ENCODE results near the gene ZNF121.
A peak's percentile ranks its signal among the peaks of the same experiment; 100 is the strongest.
"Not testable (repeated sequence)": the region's sequence is repeated elsewhere in the genome, so short reads cannot be mapped to it uniquely, and the experiment has no call there.

Gene ZNF121

DNA sequence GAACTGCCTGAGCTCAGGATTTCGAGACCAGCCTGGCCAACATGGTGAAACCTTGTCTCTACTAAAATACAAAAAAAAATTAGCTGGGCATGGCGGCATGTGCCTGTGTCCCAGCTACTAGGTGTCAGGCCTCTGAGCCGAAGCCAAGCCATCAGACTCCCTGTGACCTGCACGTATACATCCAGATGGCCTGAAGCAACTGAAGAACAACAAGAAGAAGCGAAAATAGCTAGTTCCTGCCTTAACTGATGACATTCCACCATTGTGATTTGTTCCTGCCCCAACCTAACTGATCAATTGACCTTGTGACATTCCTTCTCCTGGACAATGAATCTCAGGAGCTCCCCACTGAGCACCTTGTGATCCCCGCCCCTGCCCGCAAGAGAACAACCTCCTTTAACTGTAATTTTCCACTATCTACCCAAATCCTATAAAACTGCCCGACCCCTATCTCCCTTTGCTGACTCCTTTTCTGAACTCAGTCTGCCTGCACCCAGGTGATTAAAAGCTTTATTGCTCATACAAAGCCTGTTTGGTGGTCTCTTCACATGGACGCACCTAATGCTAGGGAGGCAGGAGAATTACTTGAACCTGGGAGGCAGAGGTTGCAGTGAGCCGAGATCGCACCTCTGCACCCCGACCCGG is 2.1 kb downstream of the ZNF121 start:
- peak overlapping the region; percentile 100 for H3K4me3 ChIP-seq (ENCODE audit: insufficient read depth, low read depth, low read length)
- H3K36me3 ChIP-seq (ENCODE audit: control insufficient read depth, insufficient read depth, low read length) = peaks cover 44% of the 10 kb centered on the region
- WGBS, 2 experiments = 49 to 56% methylated on average over 11 to 13 of the region's 13 CpGs
- H3K9me3 ChIP-seq (ENCODE audit: control insufficient read depth, low read length); H3K27ac ChIP-seq (ENCODE audit: insufficient read depth, low read depth, low read length, poor library complexity, severe bottlenecking); H3K4me1 ChIP-seq (ENCODE audit: control insufficient read depth, insufficient read depth, low read length); H3K27me3 ChIP-seq (ENCODE audit: control insufficient read depth, insufficient read depth, low read length, poor library complexity, severe bottlenecking): not testable (repeated sequence)

DNA sequence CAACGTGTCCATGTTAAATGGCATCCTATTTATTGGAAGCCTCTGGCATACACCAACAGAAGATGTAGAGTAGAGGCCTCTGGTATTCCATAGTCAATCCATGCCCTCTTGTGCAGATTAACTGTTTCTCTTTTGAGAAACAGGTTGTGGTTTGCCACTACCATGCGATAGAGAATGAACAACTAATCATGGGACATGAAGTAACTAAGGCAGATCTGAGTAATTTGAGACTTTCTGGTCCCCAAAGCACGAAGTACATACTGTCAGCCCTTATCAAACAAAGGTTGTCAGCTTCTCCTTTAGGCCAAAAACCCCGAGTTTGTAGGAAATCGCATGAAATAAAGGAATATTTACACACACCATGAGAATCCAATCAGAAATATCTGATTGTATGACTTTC is 3.6 kb downstream of the ZNF121 start:
- Histone ChIP-seq H3K27ac (ENCODE audit: insufficient read depth, low read depth, low read length, poor library complexity, severe bottlenecking) (no peak overlapping the region), H3K36me3 (ENCODE audit: control insufficient read depth, insufficient read depth, low read length) (peaks cover 49% of the 10 kb centered on the region), H3K27me3 (ENCODE audit: control insufficient read depth, insufficient read depth, low read length, poor library complexity, severe bottlenecking) (no peaks in the 10 kb centered on the region), H3K9me3 (ENCODE audit: control insufficient read depth, low read length) (peaks cover 10% of the 10 kb centered on the region), H3K4me1 (ENCODE audit: control insufficient read depth, insufficient read depth, low read length) (no peaks in the 10 kb centered on the region), H3K4me3 (ENCODE audit: insufficient read depth, low read depth, low read length) (no peak overlapping the region)
- WGBS, 2 experiments = 85 to 90% methylated on average over 5 of the region's 5 CpGs

DNA sequence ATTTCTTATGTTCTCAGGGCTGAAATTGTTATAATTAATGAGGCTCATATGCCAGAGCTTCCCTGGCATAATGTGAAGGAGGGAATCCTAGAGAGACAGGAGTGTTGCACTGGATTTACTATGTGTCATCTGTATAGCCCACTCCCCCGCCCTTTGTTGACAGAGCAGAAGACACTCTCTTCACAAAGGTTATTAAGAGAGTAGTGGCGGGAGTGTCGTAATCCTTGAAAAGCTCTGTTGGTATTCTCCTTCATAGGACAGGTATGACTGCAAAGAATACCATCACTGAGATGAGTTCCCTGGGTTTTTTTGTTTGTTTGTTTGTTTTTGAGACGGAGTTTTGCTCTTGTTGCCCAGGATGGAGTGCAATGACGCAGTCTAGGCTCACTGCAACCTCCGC is 14.0 kb downstream of the ZNF121 start:
- peaks cover 58% of the 10 kb centered on the region for H3K36me3 ChIP-seq (ENCODE audit: control insufficient read depth, insufficient read depth, low read length)
- no peaks in the 10 kb centered on the region for H3K27me3 ChIP-seq (ENCODE audit: control insufficient read depth, insufficient read depth, low read length, poor library complexity, severe bottlenecking)
- H3K4me1 ChIP-seq (ENCODE audit: control insufficient read depth, insufficient read depth, low read length) = no peaks in the 10 kb centered on the region
- H3K4me3 ChIP-seq (ENCODE audit: insufficient read depth, low read depth, low read length) = no peak overlapping the region
- H3K9me3 ChIP-seq (ENCODE audit: control insufficient read depth, low read length) = peaks cover 14% of the 10 kb centered on the region
- no peak overlapping the region for H3K27ac ChIP-seq (ENCODE audit: insufficient read depth, low read depth, low read length, poor library complexity, severe bottlenecking)
- WGBS, 2 experiments = 94 to 96% methylated on average over 6 of the region's 6 CpGs

DNA sequence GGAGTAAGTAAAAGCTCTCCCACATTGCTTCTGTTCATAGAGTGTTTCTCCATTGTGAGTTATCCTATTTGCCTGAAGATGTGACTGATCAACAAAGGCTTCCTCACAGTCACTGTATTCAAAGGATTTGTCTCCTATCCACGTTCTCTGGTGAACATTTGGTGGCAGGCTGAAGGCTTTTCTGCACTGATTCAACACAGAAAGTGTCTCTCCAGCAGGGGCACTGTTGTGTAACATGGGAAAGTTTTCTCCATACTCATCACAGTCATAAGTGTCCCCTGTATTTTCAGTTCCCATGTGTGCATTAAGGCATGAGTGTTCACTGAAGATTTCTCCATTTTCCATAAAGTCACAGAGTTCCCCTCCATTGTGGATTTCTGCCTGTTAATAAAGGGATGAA is 17.6 kb downstream of the ZNF121 start:
- H3K9me3 ChIP-seq (ENCODE audit: control insufficient read depth, low read length) = peaks cover 17% of the 10 kb centered on the region
- H3K27me3 ChIP-seq (ENCODE audit: control insufficient read depth, insufficient read depth, low read length, poor library complexity, severe bottlenecking) = no peaks in the 10 kb centered on the region
- no peak overlapping the region for H3K27ac ChIP-seq (ENCODE audit: insufficient read depth, low read depth, low read length, poor library complexity, severe bottlenecking)
- H3K4me3 ChIP-seq (ENCODE audit: insufficient read depth, low read depth, low read length) = no peak overlapping the region
- WGBS, 2 experiments = 97 to 100% methylated on average over 1 of the region's 1 CpG
- no peaks in the 10 kb centered on the region for H3K4me1 ChIP-seq (ENCODE audit: control insufficient read depth, insufficient read depth, low read length)
- H3K36me3 ChIP-seq (ENCODE audit: control insufficient read depth, insufficient read depth, low read length) = peaks cover 89% of the 10 kb centered on the region

DNA sequence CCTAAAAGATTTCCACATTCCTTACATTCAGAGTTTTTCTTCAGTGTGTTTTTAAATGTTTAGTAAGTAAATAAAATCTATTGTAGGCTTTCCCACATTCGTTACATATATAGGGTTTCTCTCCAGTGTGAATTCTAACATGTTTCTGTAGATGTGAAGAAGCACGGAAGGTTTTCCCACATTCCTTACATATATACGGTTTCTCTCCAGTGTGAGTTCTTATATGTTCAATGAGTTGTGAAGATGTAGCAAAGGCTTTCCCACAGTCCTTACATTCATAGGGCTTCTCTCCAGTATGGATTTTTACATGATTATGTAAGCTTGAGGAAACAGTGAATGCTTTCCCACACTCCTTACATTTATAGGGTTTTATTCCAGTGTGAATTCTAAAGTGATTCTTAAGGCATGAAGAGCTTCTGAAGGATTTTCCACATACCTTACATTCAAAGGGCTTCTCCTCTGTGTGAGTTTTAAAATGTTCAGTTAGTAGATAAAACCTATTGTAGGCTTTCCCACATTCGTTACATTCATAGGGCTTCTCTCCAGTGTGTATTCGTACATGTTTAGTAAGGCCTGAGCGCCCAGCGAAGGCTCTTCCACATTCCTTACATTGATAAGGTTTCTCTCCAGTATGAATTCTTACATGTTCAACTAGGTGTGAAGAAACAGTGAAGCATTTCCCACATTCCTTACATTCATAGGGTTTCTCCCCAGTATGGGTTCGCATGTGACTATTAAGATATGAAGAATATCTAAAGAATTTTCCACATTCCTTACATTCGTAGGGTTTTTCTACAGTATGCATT is 18.2 kb downstream of the ZNF121 start:
- H3K27ac ChIP-seq (ENCODE audit: insufficient read depth, low read depth, low read length, poor library complexity, severe bottlenecking) = no peak overlapping the region
- H3K4me3 ChIP-seq (ENCODE audit: insufficient read depth, low read depth, low read length) = no peak overlapping the region
- H3K9me3 ChIP-seq (ENCODE audit: control insufficient read depth, low read length) = peaks cover 17% of the 10 kb centered on the region
- no peaks in the 10 kb centered on the region for H3K4me1 ChIP-seq (ENCODE audit: control insufficient read depth, insufficient read depth, low read length)
- H3K36me3 ChIP-seq (ENCODE audit: control insufficient read depth, insufficient read depth, low read length) = peaks cover 93% of the 10 kb centered on the region
- WGBS, 2 experiments = 89 to 96% methylated on average over 5 to 9 of the region's 9 CpGs
- H3K27me3 ChIP-seq (ENCODE audit: control insufficient read depth, insufficient read depth, low read length, poor library complexity, severe bottlenecking) = no peaks in the 10 kb centered on the region

DNA sequence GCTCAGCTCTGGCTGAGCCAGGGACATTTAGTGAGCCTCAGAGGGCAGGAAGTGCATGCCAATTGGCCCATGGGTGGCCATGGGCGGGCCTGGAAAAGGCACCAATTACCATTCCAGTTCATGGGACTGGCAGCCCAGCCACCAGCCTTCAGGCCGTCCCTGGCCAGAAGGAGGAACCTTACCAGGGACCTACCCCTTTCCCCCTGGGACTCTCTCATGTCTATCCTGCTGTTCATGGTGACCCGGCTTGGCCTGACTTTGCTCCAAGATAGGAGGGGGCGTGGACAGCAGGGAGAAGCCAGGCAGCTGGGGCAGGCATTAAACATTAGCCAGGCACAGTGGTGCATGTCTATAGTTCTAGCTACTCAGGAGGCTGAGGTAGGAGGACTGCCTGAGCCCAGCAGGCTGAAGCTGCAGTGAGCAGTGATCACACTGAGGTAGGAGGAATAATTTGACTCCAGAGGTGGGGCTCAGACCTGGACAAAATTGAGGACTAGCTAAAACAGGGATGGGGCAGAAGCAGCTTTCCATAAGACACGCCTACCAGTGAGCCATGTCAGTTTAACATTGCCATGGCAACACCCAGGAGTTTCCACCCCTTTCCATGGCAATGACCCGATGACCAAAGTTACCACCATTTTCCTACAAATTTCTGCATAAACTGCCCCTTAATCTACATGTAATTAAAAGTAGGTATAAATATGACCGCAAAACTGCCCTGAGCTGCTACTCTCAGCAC is 31.6 kb downstream of the ZNF121 start:
- Histone ChIP-seq H3K36me3 (ENCODE audit: control insufficient read depth, insufficient read depth, low read length) (no peaks in the 10 kb centered on the region), H3K27ac (ENCODE audit: insufficient read depth, low read depth, low read length, poor library complexity, severe bottlenecking) (no peak overlapping the region), H3K27me3 (ENCODE audit: control insufficient read depth, insufficient read depth, low read length, poor library complexity, severe bottlenecking) (no peaks in the 10 kb centered on the region), H3K9me3 (ENCODE audit: control insufficient read depth, low read length) (no peaks in the 10 kb centered on the region), H3K4me3 (ENCODE audit: insufficient read depth, low read depth, low read length) (no peak overlapping the region), H3K4me1 (ENCODE audit: control insufficient read depth, insufficient read depth, low read length) (no peaks in the 10 kb centered on the region)
- WGBS, 2 experiments = 90 to 92% methylated on average over 7 of the region's 7 CpGs

DNA sequence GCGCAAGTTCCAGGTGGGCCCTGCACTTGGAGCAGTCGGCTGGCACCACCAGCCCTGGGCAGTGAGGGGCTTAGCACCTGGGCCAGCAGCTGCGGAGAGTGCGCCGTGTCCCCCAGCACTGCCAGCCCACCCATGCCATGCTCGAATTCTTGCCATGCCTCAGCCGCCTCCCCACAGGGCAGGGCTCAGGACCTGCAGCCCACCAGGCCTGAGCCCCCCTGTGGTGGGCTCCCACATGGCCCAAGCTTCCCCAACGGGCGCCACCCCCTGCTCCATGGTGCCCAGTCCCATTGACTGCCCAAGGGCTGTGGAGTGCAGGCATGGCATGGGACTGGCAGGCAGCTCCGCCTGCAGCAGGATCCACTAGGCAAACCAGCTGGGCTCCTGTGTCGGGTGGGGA is 36.4 kb downstream of the ZNF121 start:
- Histone ChIP-seq H3K27ac (ENCODE audit: insufficient read depth, low read depth, low read length, poor library complexity, severe bottlenecking) (no peak overlapping the region), H3K4me1 (ENCODE audit: control insufficient read depth, insufficient read depth, low read length) (no peaks in the 10 kb centered on the region), H3K36me3 (ENCODE audit: control insufficient read depth, insufficient read depth, low read length) (no peaks in the 10 kb centered on the region), H3K27me3 (ENCODE audit: control insufficient read depth, insufficient read depth, low read length, poor library complexity, severe bottlenecking) (no peaks in the 10 kb centered on the region), H3K9me3 (ENCODE audit: control insufficient read depth, low read length) (no peaks in the 10 kb centered on the region), H3K4me3 (ENCODE audit: insufficient read depth, low read depth, low read length) (no peak overlapping the region)
- WGBS, 2 experiments = 92 to 93% methylated on average over 11 of the region's 11 CpGs

DNA sequence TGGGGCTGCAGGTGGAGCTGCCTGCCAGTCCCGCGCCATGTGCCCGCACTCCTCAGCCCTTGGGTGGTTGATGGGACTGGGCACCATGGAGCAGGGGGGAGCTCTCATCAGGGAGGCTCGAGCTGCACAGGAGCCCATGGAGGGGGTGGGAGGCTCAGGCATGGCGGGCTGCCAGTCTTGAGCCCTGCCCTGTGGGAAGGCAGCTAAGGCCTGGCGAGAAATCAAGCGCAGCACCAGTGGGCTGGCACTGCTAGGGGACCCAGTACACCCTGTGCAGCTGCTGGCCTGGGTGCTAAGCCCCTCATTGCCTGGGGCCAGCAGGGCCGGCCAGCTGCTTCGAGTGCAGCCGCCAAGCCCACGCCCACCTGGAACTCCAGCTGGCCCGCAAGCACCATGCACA is 43.0 kb downstream of the ZNF121 start:
- H3K27me3 ChIP-seq (ENCODE audit: control insufficient read depth, insufficient read depth, low read length, poor library complexity, severe bottlenecking); H3K4me3 ChIP-seq (ENCODE audit: insufficient read depth, low read depth, low read length); H3K9me3 ChIP-seq (ENCODE audit: control insufficient read depth, low read length); H3K4me1 ChIP-seq (ENCODE audit: control insufficient read depth, insufficient read depth, low read length); H3K27ac ChIP-seq (ENCODE audit: insufficient read depth, low read depth, low read length, poor library complexity, severe bottlenecking); H3K36me3 ChIP-seq (ENCODE audit: control insufficient read depth, insufficient read depth, low read length): not testable (repeated sequence)
- 89 to 94% methylated on average over 12 of the region's 12 CpGs for WGBS, 2 experiments

DNA sequence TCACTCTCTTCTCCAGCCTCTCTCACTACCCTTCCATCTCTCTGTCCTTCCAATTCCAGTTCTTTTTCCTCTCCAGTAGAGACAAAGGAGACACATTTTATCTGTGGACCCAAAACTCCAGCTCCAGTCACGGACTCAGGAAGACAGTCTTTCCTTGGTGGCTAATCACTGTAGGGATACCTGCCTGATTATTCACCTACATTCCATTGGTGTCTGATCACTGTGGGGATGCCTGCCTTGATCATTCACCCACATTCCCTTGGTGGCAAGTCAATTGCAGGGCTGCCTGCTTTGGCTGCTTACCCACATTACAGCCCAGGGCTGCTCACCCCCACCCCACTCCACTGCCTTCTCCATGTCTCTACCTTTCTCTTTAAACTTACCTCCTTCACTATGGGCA is 44.4 kb downstream of the ZNF121 start:
- not testable (repeated sequence) for H3K4me1 ChIP-seq (ENCODE audit: control insufficient read depth, insufficient read depth, low read length); H3K9me3 ChIP-seq (ENCODE audit: control insufficient read depth, low read length); H3K27ac ChIP-seq (ENCODE audit: insufficient read depth, low read depth, low read length, poor library complexity, severe bottlenecking); H3K27me3 ChIP-seq (ENCODE audit: control insufficient read depth, insufficient read depth, low read length, poor library complexity, severe bottlenecking); H3K4me3 ChIP-seq (ENCODE audit: insufficient read depth, low read depth, low read length)
- WGBS, 2 experiments = 86 to 94% methylated on average over 1 of the region's 1 CpG
- H3K36me3 ChIP-seq (ENCODE audit: control insufficient read depth, insufficient read depth, low read length) = peaks cover 17% of the 10 kb centered on the region

DNA sequence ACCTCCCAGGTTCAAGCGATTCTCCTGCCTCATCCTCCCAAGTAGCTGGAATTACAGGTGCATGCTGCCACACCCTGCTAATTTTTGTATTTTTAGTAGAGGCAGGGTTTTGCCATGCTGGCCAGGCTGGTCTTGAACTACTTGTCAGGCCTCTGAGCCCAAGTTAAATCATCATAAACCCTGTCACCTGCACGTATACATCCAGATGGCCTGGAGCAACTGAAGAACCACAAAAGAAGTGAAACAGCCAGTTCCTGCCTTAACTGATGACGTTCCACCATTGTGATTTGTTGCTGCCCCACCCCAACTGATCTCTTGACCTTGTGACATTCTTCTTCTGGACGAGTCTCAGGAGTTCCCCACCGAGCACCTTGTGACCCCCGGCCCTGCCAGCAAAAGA is 45.1 kb downstream of the ZNF121 start:
- H3K27ac ChIP-seq (ENCODE audit: insufficient read depth, low read depth, low read length, poor library complexity, severe bottlenecking); H3K9me3 ChIP-seq (ENCODE audit: control insufficient read depth, low read length); H3K4me1 ChIP-seq (ENCODE audit: control insufficient read depth, insufficient read depth, low read length); H3K4me3 ChIP-seq (ENCODE audit: insufficient read depth, low read depth, low read length); H3K27me3 ChIP-seq (ENCODE audit: control insufficient read depth, insufficient read depth, low read length, poor library complexity, severe bottlenecking): not testable (repeated sequence)
- 88 to 89% methylated on average over 6 of the region's 6 CpGs for WGBS, 2 experiments
- H3K36me3 ChIP-seq (ENCODE audit: control insufficient read depth, insufficient read depth, low read length) = peaks cover 24% of the 10 kb centered on the region

Data from ectodermal cell (in vitro differentiated cells).